Daoy (cell line): Measurements from ENCODE around the gene EIF4E1B. TPM values are rescaled to one million over a fixed set of nuclear protein-coding genes. Genes with fewer than 3 reads are reported as not detected.
"Not testable (repeated sequence)": the region's sequence is repeated elsewhere in the genome, so short reads cannot be mapped to it uniquely, and the experiment has no call there.

ENCODE experiments used
- DNase-seq: peaks from one replicate; pipeline ENCODE4 v3.0.0-alpha.2; 2015; ENCODE audit warnings: low read depth
- total RNA-seq: library from RNA; depleted of rRNA; stranded (reverse); fragments of >200 nt; shearing (Covaris generic); gene quantifications from 2 replicates; pipeline ENCODE4 v1.2.3, GENCODE V29; 2014; rRNA removed

The EIF4E1B gene
- not detected in 2 replicates for total RNA-seq

- DNase-seq, result peak; percentile 75
These were observed at the start of gene EIF4E1B, which contains the start of gene SNCB for GRCh38 chr5:176629853-176630680. EIF4E1B (plus strand) TSS chr5:176630675; CDS start chr5:176642788, 12,113 bp downstream. SNCB (minus strand) TSS chr5:176630534; CDS start chr5:176629654, 880 bp downstream.

DNA sequence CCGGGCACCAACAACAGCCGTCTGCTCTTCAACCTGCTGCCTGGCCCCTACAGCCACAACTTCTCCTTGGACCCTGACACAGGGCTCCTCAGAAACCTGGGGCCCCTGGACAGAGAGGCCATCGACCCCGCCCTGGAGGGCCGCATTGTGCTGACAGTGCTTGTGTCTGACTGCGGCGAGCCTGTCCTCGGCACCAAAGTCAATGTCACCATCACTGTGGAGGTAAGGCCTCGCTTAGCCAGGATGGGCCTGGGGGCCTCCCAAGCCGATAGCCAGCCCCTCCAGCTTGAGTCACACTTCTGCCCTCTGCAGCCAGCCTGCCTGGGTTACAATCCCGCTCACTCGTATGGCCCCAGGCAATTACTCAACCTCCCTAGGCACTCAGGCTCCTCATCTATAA, 49.1 kb upstream of the EIF4E1B start:
- DNase-seq, result no peak

GRCh38 chr5:176583076-176583475, 47.4 kb upstream of the EIF4E1B start:
- DNase-seq, result no peak

GRCh38 chr5:176587398-176587797, 43.1 kb upstream of the EIF4E1B start:
- DNase-seq, result no peak

GRCh38 chr5:176588297-176588696, 42.2 kb upstream of the EIF4E1B start:
- DNase-seq, result no peak

DNA sequence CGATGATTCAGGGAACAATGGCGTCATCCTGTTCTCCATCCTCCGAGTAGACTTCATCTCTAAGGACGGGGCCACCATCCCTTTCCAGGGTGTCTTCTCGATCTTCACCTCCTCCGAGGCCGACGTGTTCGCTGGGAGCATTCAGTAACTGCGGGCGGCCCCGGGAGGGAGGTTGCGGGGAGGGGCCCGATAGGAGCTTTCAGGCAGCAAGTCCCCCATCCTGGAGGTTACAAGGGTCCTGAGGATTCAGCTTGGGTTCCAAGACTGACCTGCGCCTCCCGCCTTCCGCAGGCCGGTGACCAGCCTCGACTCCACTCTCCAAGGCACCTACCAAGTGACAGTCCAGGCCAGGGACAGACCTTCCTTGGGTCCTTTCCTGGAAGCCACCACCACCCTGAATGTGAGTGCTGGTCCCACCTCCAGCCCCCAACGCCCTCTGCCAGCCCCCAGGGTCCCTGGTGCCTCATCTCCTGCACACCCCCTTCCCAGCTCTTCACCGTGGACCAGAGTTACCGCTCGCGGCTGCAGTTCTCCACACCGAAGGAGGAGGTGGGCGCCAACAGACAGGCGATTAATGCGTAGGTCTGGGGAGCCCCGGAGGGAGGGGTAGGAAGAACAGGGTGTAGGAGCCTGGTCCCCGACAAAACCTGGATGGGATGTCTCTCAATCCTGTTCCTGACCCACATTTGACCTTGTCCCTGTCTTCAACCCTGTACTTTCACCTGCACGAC, 41.3 kb upstream of the EIF4E1B start:
- DNase-seq, result no peak

DNA sequence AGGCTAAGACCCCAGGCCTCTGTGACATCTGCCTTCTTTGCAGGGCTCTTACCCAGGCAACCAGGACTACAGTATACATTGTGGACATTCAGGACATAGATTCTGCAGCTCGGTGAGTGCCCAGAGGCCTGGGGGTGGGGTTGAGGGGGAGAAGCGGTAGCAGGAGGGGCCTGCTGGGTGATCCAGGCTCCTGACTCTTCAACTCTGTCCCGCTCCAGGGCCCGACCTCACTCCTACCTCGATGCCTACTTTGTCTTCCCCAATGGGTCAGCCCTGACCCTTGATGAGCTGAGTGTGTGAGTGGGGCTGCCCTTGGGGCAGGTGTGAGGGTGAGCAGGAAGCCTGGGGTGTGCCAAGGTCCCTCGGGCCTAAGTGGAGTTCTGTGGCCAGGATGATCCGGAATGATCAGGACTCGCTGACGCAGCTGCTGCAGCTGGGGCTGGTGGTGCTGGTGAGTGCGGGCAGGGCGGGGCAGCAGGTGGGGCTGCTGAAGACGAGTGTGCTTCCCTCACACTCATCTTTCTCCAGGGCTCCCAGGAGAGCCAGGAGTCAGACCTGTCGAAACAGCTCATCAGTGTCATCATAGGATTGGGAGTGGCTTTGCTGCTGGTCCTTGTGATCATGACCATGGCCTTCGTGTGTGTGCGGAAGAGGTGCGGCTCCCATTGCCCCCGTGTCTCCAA, 40.3 kb upstream of the EIF4E1B start:
- no peak for DNase-seq

GRCh38 chr5:176591667-176592066, 38.8 kb upstream of the EIF4E1B start:
- DNase-seq, result not testable (repeated sequence)

DNA sequence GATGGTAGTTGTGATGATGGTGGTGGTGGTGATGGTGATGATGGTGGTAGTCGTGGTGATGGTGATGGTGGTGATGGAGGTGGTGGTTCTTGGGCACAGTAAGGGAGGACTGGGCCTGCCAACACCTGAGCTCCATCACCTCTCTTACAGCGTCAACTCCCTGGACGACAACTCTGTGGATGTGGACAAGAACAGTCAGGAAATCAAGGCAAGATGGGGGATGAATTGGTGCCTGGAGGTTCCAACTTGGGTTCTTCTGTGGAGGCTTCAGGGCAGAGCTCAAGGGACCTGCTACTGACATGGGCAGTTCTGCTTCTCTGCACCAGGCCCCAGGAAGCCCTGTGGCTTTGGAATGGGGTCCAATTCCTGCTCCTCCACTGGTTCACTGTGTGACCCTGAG, 37.9 kb upstream of the EIF4E1B start:
- DNase-seq, result no peak

DNA sequence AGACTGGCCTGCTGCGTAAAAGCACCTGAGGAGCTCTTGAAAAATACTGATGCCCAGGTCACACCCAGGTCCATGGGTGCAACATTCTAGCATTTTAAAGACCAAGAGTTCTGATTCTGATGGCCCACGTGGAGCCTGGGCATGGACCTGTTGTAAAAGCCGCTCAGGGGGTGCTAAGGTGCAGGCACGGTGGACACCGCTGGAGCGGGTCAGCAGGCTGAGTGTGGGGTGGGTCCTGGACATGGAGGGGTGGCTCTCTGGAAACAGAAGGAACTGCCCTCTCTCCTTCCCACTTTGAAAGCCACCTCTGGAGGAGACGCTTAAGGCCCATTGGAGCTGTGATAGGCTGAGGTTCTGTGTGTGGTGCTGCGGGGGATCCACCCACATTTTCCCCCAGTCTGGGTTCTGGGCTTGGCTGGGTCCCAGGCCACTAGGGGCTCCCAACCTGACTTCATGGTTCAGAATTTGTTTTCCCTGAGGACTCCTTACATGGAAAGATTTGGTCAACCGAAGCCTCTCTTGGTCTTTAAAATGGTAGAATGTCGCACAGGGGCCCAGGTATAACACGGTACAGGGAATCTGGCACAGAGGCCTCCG, 37.1 kb upstream of the EIF4E1B start:
- DNase-seq, result no peak

DNA sequence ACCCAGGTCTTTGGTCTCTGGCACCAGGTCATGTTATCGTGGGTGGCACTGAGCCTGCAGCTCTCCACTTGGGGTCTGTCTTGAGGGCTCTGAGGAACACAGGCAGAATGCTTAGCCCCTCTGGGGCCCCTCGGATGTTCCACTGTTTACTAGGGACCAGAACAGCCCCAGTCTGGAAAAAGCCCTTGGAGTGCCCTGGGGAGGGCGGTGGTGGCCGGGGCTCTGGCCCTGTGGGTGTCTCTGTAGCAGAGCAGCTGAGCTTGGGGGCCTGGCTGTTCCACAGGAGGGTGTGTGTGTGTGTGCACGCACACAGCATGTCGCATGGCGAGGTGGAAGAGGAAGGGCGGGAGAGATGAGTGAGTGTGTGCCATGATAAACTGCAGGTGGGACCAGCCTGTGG, 35.9 kb upstream of the EIF4E1B start:
- no peak for DNase-seq

DNA sequence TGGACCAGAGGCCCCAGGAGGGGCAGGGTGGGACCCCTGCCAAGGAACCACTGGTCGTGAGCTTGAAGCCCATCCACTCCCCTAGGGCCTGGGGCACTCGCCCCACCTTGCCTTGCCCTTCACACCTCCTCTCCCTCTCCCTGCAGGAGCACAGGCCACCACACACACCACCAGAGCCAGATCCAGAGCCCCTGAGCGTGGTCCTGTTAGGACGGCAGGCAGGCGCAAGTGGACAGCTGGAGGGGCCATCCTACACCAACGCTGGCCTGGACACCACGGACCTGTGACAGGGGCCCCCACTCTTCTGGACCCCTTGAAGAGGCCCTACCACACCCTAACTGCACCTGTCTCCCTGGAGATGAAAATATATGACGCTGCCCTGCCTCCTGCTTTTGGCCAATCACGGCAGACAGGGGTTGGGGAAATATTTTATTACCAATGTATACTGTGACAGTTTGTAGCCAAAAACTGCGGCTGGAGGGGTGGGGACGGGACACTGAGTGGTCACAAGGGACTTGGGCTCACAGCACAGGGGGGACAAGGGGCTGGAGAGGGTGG, 35.0 kb upstream of the EIF4E1B start:
- DNase-seq, result no peak

DNA sequence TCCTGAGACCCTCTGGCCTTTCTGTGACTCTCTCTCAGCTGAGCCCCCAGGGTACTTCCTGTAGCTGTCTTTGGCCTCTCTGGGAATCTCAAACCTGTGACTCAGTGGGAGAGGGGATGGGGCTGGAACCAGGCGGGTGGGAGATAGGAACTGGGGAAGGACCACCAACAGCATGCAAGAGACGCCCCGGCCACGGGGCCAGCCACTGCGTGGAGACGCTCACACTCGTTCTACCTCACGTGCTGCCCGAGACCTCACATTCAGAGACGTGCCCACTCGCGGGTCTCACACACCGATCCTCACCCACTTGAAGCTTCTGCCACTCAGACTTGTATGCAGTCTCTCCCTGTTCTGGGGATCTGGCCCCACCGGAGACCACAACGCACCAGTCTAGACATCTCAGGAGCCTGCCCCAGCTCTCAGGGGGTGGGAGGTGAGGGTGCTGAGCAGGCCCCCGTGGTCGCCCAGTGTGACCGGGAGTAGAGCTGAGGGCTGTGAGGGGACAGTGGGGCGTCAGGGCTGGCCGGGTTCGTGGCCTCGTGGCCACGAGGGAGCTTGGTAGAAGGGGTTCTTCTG, 34.3 kb upstream of the EIF4E1B start:
- DNase-seq, result no peak

- DNase-seq, result no peak
These were observed 33.6 kb upstream of the EIF4E1B start for GRCh38 chr5:176596689-176597416.

- no peak for DNase-seq
These were observed 32.8 kb upstream of the EIF4E1B start for GRCh38 chr5:176597417-176598389.

DNA sequence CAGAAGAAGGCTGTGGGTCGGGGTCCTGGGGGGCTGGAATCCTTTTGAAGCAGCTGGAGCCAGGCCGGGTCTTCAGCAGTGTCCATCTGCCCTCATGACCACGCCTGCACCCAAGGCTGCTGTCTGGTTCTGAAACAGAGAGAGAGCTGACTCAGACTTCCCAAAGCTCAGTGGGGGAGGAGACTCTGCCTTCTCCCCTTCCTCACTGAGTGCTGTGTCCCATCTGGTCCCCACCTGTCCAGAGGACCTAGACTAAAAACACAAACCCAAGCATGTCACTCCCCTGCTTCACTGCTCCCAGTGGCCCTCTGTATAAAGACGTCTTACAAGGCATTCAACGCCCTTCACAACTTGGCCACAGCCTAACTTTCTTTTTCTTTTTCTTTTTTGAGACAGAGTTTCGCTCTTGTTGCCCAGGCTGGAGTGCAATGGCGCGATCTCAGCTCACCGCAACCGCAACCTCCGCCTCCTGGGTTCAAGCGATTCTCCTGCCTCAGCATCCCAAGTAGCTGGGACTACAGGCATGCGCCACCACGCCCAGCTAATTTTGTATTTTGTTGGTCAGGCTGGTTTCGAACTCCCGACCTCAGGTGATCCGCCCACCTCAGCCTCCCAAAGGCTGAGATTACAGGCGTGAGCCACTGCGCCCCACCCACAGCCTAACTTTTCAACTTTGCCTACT, 30.6 kb upstream of the EIF4E1B start:
- not testable (repeated sequence) for DNase-seq

GRCh38 chr5:176601901-176602482, 28.5 kb upstream of the EIF4E1B start:
- no peak for DNase-seq

DNA sequence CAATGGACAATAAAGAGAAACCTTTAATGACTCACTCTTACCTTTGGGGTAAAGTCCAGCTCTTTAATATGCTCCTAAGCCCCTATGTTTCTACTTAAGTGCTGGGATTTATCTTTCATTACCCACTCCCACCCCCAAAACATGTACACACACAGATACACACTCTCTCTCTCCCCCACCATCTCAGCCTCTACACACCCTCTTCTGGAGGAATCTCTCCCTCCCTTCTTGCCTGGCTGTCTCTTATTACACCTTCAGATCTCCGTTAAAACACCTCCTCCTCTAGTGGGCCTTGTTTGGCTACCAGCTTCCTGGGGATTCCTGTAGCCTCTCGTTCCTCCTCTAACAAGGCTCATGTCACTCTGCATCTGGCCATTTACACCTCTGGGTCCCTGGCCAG, 27.4 kb upstream of the EIF4E1B start:
- no peak for DNase-seq
